IMR-90 (cell line): ENCODE measurements around the gene MECP2. TPM values are rescaled to one million over a fixed set of nuclear protein-coding genes. Genes with fewer than 3 reads are reported as not detected.

ENCODE experiments used
- ATAC-seq: fragments of 200-7000 bp; cut with Tn5 transposase; 2 replicates; pipeline ENCODE4 v1.9.1; 2020; ENCODE audit warnings: low read depth, mild to moderate bottlenecking, moderate library complexity
- BruUV-seq: library from RNA; stranded (reverse); fragments of 400-500 nt; replicated peaks from 2 replicates; lab custom pipeline; 2021; lab: Mats Ljungman, UMichigan
- CTCF ChIA-PET: fragments of 300-600 bp; formaldehyde crosslinking; extraction: SDS; loops from one replicate; lab custom pipeline; 2021; ENCODE audit warnings: antibody characterized with exemption; lab: Yijun Ruan, JAX
- POLR2A ChIA-PET: fragments of 300-600 bp; sonication (Branson Sonifier 250); formaldehyde crosslinking; loops from one replicate; lab custom pipeline; 2022; ENCODE audit warnings: antibody characterized with exemption; ENCODE audit not compliant: unreplicated experiment; lab: Charles Lee
- DNase-seq: peaks from one replicate; pipeline ENCODE4 v3.0.0; 2013
- H2AFZ ChIP-seq: replicated peaks from 2 replicates; pipeline ENCODE3; 2013; ENCODE audit warnings: low read length, mild to moderate bottlenecking; ENCODE audit not compliant: poor library complexity
- H2AK5ac ChIP-seq: 2 replicates; pipeline ENCODE4 v1.6.1; 2013; ENCODE audit warnings: low read depth, low read length, inconsistent platforms
- H2AK9ac ChIP-seq: replicated peaks from 2 replicates; pipeline ENCODE3; 2013; ENCODE audit warnings: mild to moderate bottlenecking, low read depth, low read length, moderate library complexity; ENCODE audit not compliant: poor library complexity
- H2BK120ac ChIP-seq: 2 replicates; pipeline ENCODE4 v1.6.1; 2013; ENCODE audit warnings: low read depth, low read length, inconsistent platforms
- H2BK15ac ChIP-seq: 3 replicates; pipeline ENCODE4 v1.6.1; 2013; ENCODE audit warnings: low read depth, low read length, inconsistent platforms
- H2BK20ac ChIP-seq: 2 replicates; pipeline ENCODE4 v1.6.1; 2013; ENCODE audit warnings: low read depth, mild to moderate bottlenecking, inconsistent platforms, low read length, moderate library complexity
- H2BK5ac ChIP-seq: 2 replicates; pipeline ENCODE4 v1.6.1; 2013; ENCODE audit warnings: mild to moderate bottlenecking, low read depth, low read length, inconsistent platforms; ENCODE audit not compliant: poor library complexity, severe bottlenecking
- H3K14ac ChIP-seq: replicated peaks from 2 replicates; pipeline ENCODE4 v1.6.1; 2013; ENCODE audit warnings: low read depth, low read length, inconsistent platforms
- H3K18ac ChIP-seq: 2 replicates; pipeline ENCODE4 v1.6.1; 2013; ENCODE audit warnings: low read depth, low read length, control low read depth
- H3K23ac ChIP-seq: 2 replicates; pipeline ENCODE4 v1.6.1; 2013; ENCODE audit warnings: low read depth, low read length, inconsistent platforms
- H3K27ac ChIP-seq: 2 replicates; pipeline ENCODE4 v1.5.1; 2013; ENCODE audit warnings: mild to moderate bottlenecking, control low read depth, low read length; ENCODE audit not compliant: insufficient read depth
- H3K27me3 ChIP-seq: 2 replicates; pipeline ENCODE4 v1.6.1; 2013; ENCODE audit warnings: low read length; ENCODE audit not compliant: control insufficient read depth, insufficient read depth
- H3K36me3 ChIP-seq: 2 replicates; pipeline ENCODE4 v1.6.1; 2013; ENCODE audit warnings: low read length, mixed read lengths; ENCODE audit not compliant: control insufficient read depth, insufficient read depth
- H3K4ac ChIP-seq: 2 replicates; pipeline ENCODE4 v1.6.1; 2013; ENCODE audit warnings: low read depth, low read length, inconsistent platforms
- H3K4me1 ChIP-seq: 2 replicates; pipeline ENCODE4 v1.6.1; 2013; ENCODE audit warnings: low read length, mixed read lengths; ENCODE audit not compliant: control insufficient read depth, insufficient read depth
- H3K4me2 ChIP-seq: 2 replicates; pipeline ENCODE4 v1.6.1; 2013; ENCODE audit warnings: low read depth, mild to moderate bottlenecking, control low read depth, low read length, moderate library complexity
- H3K4me3 ChIP-seq: 2 replicates; pipeline ENCODE4 v1.5.1; 2013; ENCODE audit warnings: low read depth, mild to moderate bottlenecking, control low read depth, low read length, moderate library complexity; ENCODE audit not compliant: insufficient read depth
- H3K56ac ChIP-seq: 2 replicates; pipeline ENCODE4 v1.6.1; 2013; ENCODE audit warnings: low read length, inconsistent platforms; ENCODE audit not compliant: insufficient read depth; ENCODE audit errors: extremely low read depth
- H3K79me1 ChIP-seq, 2 experiments: 2 replicates each; pipeline ENCODE4 v1.6.1; 2013; ENCODE audit warnings: low read length in 2 of 2, inconsistent platforms in 1 of 2, low read depth in 1 of 2
- H3K9ac ChIP-seq: 2 replicates; pipeline ENCODE4 v1.6.1; 2013; ENCODE audit warnings: low read depth, low read length, control low read depth
- H3K9me1 ChIP-seq: 2 replicates; pipeline ENCODE4 v1.6.1; 2013; ENCODE audit warnings: low read length, inconsistent platforms; ENCODE audit not compliant: insufficient read depth
- H3K9me3 ChIP-seq: 2 replicates; pipeline ENCODE4 v1.6.1; 2013; ENCODE audit warnings: low read length; ENCODE audit not compliant: control insufficient read depth, insufficient read depth
- H4K20me1 ChIP-seq: 2 replicates; pipeline ENCODE4 v1.6.1; 2013; ENCODE audit warnings: low read length, inconsistent platforms; ENCODE audit not compliant: insufficient read depth
- H4K5ac ChIP-seq: 2 replicates; pipeline ENCODE4 v1.6.1; 2013; ENCODE audit warnings: mild to moderate bottlenecking, low read depth, low read length, control low read depth
- H4K8ac ChIP-seq, 2 experiments: 2 replicates each; pipeline ENCODE4 v1.6.1; 2013; ENCODE audit warnings: low read depth in 2 of 2, low read length in 2 of 2, control low read depth in 1 of 2, inconsistent platforms in 1 of 2
- H4K91ac ChIP-seq: 2 replicates; pipeline ENCODE4 v1.6.1; 2013; ENCODE audit warnings: low read depth, low read length, inconsistent platforms; ENCODE audit not compliant: insufficient read depth
- BHLHE40 ChIP-seq: fragments of 150-350 bp; IDR thresholded peaks from 2 replicates; pipeline ENCODE4 v1.6.1; 2016; ENCODE audit warnings: mild to moderate bottlenecking, low read depth, low read length
- CEBPB ChIP-seq: IDR thresholded peaks from 2 replicates; pipeline ENCODE4 v1.6.1; 2012; ENCODE audit warnings: low read depth, low read length, improper control_type of control experiment
- CHD1 ChIP-seq: IDR thresholded peaks from 2 replicates; pipeline ENCODE4 v1.6.1; 2012; ENCODE audit warnings: low read depth, low read length, improper control_type of control experiment
- ELK1 ChIP-seq: fragments of 150-350 bp; IDR thresholded peaks from 2 replicates; pipeline ENCODE4 v1.6.1; 2016; ENCODE audit warnings: low read depth, mild to moderate bottlenecking, low read length, moderate library complexity, borderline replicate concordance
- FOS ChIP-seq: fragments of 150-350 bp; IDR thresholded peaks from 2 replicates; pipeline ENCODE4 v1.6.1; 2016; ENCODE audit warnings: low read depth, low read length
- MAFK ChIP-seq: IDR thresholded peaks from 2 replicates; pipeline ENCODE4 v1.6.1; 2012; ENCODE audit warnings: low read depth, low read length, improper control_type of control experiment
- MAZ ChIP-seq: IDR thresholded peaks from 2 replicates; pipeline ENCODE4 v1.6.1; 2012; ENCODE audit warnings: low read depth, mild to moderate bottlenecking, low read length, improper control_type of control experiment, moderate library complexity, borderline replicate concordance
- MXI1 ChIP-seq: IDR thresholded peaks from 2 replicates; pipeline ENCODE4 v1.6.1; 2012; ENCODE audit warnings: low read depth, mild to moderate bottlenecking, low read length, moderate library complexity, borderline replicate concordance
- NFE2L2 ChIP-seq: fragments of 150-350 bp; IDR thresholded peaks from 2 replicates; pipeline ENCODE4 v1.6.1; 2016; ENCODE audit warnings: low read depth, mild to moderate bottlenecking, low read length
- POLR2A ChIP-seq: IDR thresholded peaks from 2 replicates; pipeline ENCODE4 v1.6.1; 2012; ENCODE audit warnings: mild to moderate bottlenecking, low read depth, low read length
- RAD21 ChIP-seq: IDR thresholded peaks from 2 replicates; pipeline ENCODE4 v1.6.1; 2012; ENCODE audit warnings: low read length, improper control_type of control experiment
- RCOR1 ChIP-seq: IDR thresholded peaks from 2 replicates; pipeline ENCODE4 v1.6.1; 2012; ENCODE audit warnings: mild to moderate bottlenecking, low read length, improper control_type of control experiment; ENCODE audit not compliant: insufficient replicate concordance
- RFX5 ChIP-seq: IDR thresholded peaks from 2 replicates; pipeline ENCODE4 v1.8.0; 2012; ENCODE audit warnings: low read depth, mild to moderate bottlenecking, low read length, moderate library complexity
- SMC3 ChIP-seq: fragments of 150-350 bp; IDR thresholded peaks from 2 replicates; pipeline ENCODE4 v1.6.1; 2016; ENCODE audit warnings: low read depth, mild to moderate bottlenecking, antibody characterized with exemption, low read length, moderate library complexity
- USF2 ChIP-seq: fragments of 150-350 bp; IDR thresholded peaks from 2 replicates; pipeline ENCODE4 v1.6.1; 2017; ENCODE audit warnings: mild to moderate bottlenecking, antibody characterized with exemption, low read length, low read depth
- WGBS, 2 experiments: methylation state at CpG; one replicate each; pipeline versions ENCODE4 v1.1.5 to v1.1.7; 2013; ENCODE audit warnings: missing lambda C conversion rate in 2 of 2; ENCODE audit not compliant: insufficient read length in 1 of 2; ENCODE audit errors: extremely low coverage in 2 of 2; 5-methylcytosine and 5-hydroxymethylcytosine counted together
- dilution Hi-C: fragments of 300-500 bp; cut with HindIII; formaldehyde crosslinking; loops from one replicate; pipeline ENCODE4 v1.14.3; 2018; ENCODE audit warnings: low sequenced_read_pairs; ENCODE audit not compliant: unreplicated experiment
- in situ Hi-C: fragments of 300-500 bp; cut with MboI; formaldehyde crosslinking; loops from 3 replicates; pipeline ENCODE4 v1.14.3; 2019; ENCODE audit warnings: low sequenced_read_pairs, inconsistent platforms, mixed read lengths
- intact Hi-C: fragments of 100-400 bp; cut with micrococcal nuclease; formaldehyde crosslinking; loops from 2 replicates; pipeline ENCODE4 v1.10.0; 2022
- polyA plus RNA-seq, 3 experiments: library from polyadenylated mRNA; depleted of rRNA; stranded (reverse); fragments of >200 nt; gene quantifications; 2 replicates each; pipeline ENCODE4 v1.2.3, GENCODE V29; 2012; ENCODE audit warnings: low replicate concordance in 1 of 3
- total RNA-seq: library from RNA; depleted of rRNA; stranded (reverse); fragments of >200 nt; gene quantifications from 2 replicates; pipeline ENCODE4 v1.2.3, GENCODE V29; 2012
- TF ChIP-seq, protein P1 (sequence below): conservative IDR thresholded peaks from 2 replicates; pipeline ENCODE4 v1.5.1; 2012; ENCODE audit warnings: mild to moderate bottlenecking, low read depth, low read length, improper control_type of control experiment

MECP2 gene
- total and polyA plus RNA-seq, 2 of the 4 experiments (the other 2 are of a cell fraction): 8.4 to 10.1 TPM

GRCh38 chrX:154072192-154072591 lies 25.3 kb downstream of the MECP2 start:
- DNase-seq (no peak), ATAC-seq (no peak)
- H3K79me1 ChIP-seq: peaks cover 8 to 36% of the 10 kb centered on the region in 2 experiments; a peak in 3 of 4 replicates
- no peak overlapping the region for H2AK5ac ChIP-seq
- H3K23ac ChIP-seq: no peak overlapping the region
- no peak overlapping the region for H3K9ac ChIP-seq
- no peak overlapping the region for H2BK20ac ChIP-seq
- H4K91ac ChIP-seq: no peak overlapping the region
- in situ Hi-C loops: no loop called here
- no peak overlapping the region for H2AK9ac ChIP-seq
- no peak overlapping the region for H2BK120ac ChIP-seq
- CTCF ChIA-PET: no interaction called here
- H2BK5ac ChIP-seq: no peak overlapping the region
- no peak overlapping the region for H3K4ac ChIP-seq
- no peaks in the 10 kb centered on the region; the same call in 1 of the 2 replicates for H3K36me3 ChIP-seq
- no CpG with 5 or more reads among the region's 1 CpG for WGBS, 2 experiments
- H4K5ac ChIP-seq: no peak overlapping the region
- H3K4me1 ChIP-seq: peaks cover 6% of the 10 kb centered on the region
- dilution Hi-C loops: no loop called here
- H3K9me1 ChIP-seq: 0 out of 2 replicates have a peak, but pooled peaks cover 3% of the 10 kb centered on the region
- no peak overlapping the region for H3K27ac ChIP-seq
- H4K20me1 ChIP-seq: peaks cover 44% of the 10 kb centered on the region
- H3K9me3 ChIP-seq: no peaks in the 10 kb centered on the region
- H4K8ac ChIP-seq: no peak overlapping the region
- intact Hi-C loops: no loop called here
- BruUV-seq: no TSS peak
- no peak overlapping the region for H2BK15ac ChIP-seq
- POLR2A ChIA-PET: no interaction called here
- no peak overlapping the region for H3K56ac ChIP-seq
- H2AFZ ChIP-seq: no peak overlapping the region
- H3K4me3 ChIP-seq: no peak overlapping the region
- no peak overlapping the region for H3K4me2 ChIP-seq
- H3K14ac ChIP-seq: no peak overlapping the region
- TF ChIP-seq MAFK: no peak
- TF ChIP-seq POLR2A: no peak
- TF ChIP-seq NFE2L2: no peak
- TF ChIP-seq RFX5: no peak
- TF ChIP-seq, protein P1, sequence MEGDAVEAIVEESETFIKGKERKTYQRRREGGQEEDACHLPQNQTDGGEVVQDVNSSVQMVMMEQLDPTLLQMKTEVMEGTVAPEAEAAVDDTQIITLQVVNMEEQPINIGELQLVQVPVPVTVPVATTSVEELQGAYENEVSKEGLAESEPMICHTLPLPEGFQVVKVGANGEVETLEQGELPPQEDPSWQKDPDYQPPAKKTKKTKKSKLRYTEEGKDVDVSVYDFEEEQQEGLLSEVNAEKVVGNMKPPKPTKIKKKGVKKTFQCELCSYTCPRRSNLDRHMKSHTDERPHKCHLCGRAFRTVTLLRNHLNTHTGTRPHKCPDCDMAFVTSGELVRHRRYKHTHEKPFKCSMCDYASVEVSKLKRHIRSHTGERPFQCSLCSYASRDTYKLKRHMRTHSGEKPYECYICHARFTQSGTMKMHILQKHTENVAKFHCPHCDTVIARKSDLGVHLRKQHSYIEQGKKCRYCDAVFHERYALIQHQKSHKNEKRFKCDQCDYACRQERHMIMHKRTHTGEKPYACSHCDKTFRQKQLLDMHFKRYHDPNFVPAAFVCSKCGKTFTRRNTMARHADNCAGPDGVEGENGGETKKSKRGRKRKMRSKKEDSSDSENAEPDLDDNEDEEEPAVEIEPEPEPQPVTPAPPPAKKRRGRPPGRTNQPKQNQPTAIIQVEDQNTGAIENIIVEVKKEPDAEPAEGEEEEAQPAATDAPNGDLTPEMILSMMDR: no peak
- no peak for TF ChIP-seq FOS
- no peak for TF ChIP-seq RCOR1
- TF ChIP-seq BHLHE40: no peak
- no peak for TF ChIP-seq MAZ
- TF ChIP-seq CHD1: no peak
- no peak for TF ChIP-seq MXI1
- TF ChIP-seq USF2: no peak
- TF ChIP-seq ELK1: no peak
- TF ChIP-seq CEBPB: no peak
- TF ChIP-seq RAD21: no peak
- TF ChIP-seq SMC3: no peak
- H3K18ac ChIP-seq: no peak overlapping the region
- H3K27me3 ChIP-seq: no peaks in the 10 kb centered on the region
